Endothelial cell of umbilical vein (primary cell): ENCODE data around the gene REPS1. TPM values are rescaled to one million over a fixed set of nuclear protein-coding genes. Genes with fewer than 3 reads are reported as not detected.

Experiments used
- BruUV-seq: library from RNA; stranded (reverse); fragments of 400-500 nt; replicated peaks from 2 replicates; lab custom pipeline; 2021; lab: Mats Ljungman, UMichigan
- CTCF ChIA-PET: fragments of 300-600, 350-600 bp; sonication (Branson Sonifier 250); formaldehyde crosslinking; loops from one replicate; lab custom pipeline; 2021; ENCODE audit warnings: antibody characterized with exemption, inconsistent platforms; lab: Charles Lee
- POLR2A ChIA-PET: fragments of 300-600, 350-600 bp; sonication (Branson Sonifier 250); formaldehyde crosslinking; loops from one replicate; lab custom pipeline; 2021; ENCODE audit warnings: antibody characterized with exemption, inconsistent platforms; lab: Charles Lee
- DNase-seq: peaks from one replicate; pipeline ENCODE4 v3.0.0-alpha.2; 2011; ENCODE audit warnings: low read depth, low spot score
- FAIRE-seq: peaks from 2 replicates; lab custom pipeline; 2011; peaks lifted over from hg19 to GRCh38; lab: Jason Lieb, UNC
- H2AFZ ChIP-seq: 2 replicates; pipeline ENCODE4 v1.6.0; 2012; ENCODE audit warnings: low read depth, low read length, control low read depth, inconsistent platforms
- H3K27ac ChIP-seq: 2 replicates; pipeline ENCODE4 v1.5.1; 2011; ENCODE audit warnings: low read depth, mild to moderate bottlenecking, control low read depth, low read length, moderate library complexity; ENCODE audit not compliant: insufficient read depth
- H3K27me3 ChIP-seq, 2 experiments: 2 replicates each; pipeline versions ENCODE4 v1.6.0 to v1.6.1; 2011; ENCODE audit warnings: low read length in 2 of 2, mixed read lengths in 1 of 2; ENCODE audit not compliant: control insufficient read depth in 2 of 2, insufficient read depth in 2 of 2
- H3K36me3 ChIP-seq, 2 experiments: 2 replicates in 1 of 2; 3 replicates in 1 of 2; pipeline ENCODE4 v1.5.1; 2011; ENCODE audit warnings: low read length in 2 of 2, mild to moderate bottlenecking in 1 of 2, moderate library complexity in 1 of 2; ENCODE audit not compliant: control insufficient read depth in 2 of 2, insufficient read depth in 2 of 2; ENCODE audit errors: extremely low read depth in 1 of 2
- H3K4me1 ChIP-seq: 3 replicates; pipeline ENCODE4 v1.5.1; 2011; ENCODE audit warnings: mild to moderate bottlenecking, low read length; ENCODE audit not compliant: control insufficient read depth, insufficient read depth; ENCODE audit errors: extremely low read depth
- H3K4me2 ChIP-seq: 2 replicates; pipeline ENCODE4 v1.6.1; 2011; ENCODE audit warnings: low read length, control low read depth, mixed read lengths; ENCODE audit not compliant: insufficient read depth
- H3K4me3 ChIP-seq, 3 experiments: fragments of 200-600 bp in 1 of 3; sonication (generic), shearing (Covaris generic) in 1 of 3; replicated peaks in 1 of 3; 2 replicates each; pipeline ENCODE4 v1.5.1; 2011 to 2016; ENCODE audit warnings: control low read depth in 3 of 3, low read length in 3 of 3, mild to moderate bottlenecking in 2 of 3, inconsistent platforms in 1 of 3, low read depth in 1 of 3, moderate library complexity in 1 of 3; ENCODE audit not compliant: insufficient read depth in 1 of 3
- H3K79me2 ChIP-seq: 2 replicates; pipeline ENCODE4 v1.6.0; 2012; ENCODE audit warnings: low read length, inconsistent platforms; ENCODE audit not compliant: control insufficient read depth, insufficient read depth
- H3K9ac ChIP-seq: replicated peaks from 2 replicates; pipeline ENCODE3; 2011; ENCODE audit warnings: low read length, control low read depth; ENCODE audit not compliant: insufficient read depth; ENCODE audit errors: extremely low read depth
- H3K9me1 ChIP-seq: replicated peaks from 3 replicates; pipeline ENCODE4 v1.6.0; 2011; ENCODE audit warnings: mild to moderate bottlenecking, low read length; ENCODE audit not compliant: control insufficient read depth, insufficient read depth; ENCODE audit errors: extremely low read depth
- H3K9me3 ChIP-seq: replicated peaks from 2 replicates; pipeline ENCODE4 v1.5.1; 2012; ENCODE audit warnings: low read length, inconsistent platforms; ENCODE audit not compliant: control insufficient read depth, insufficient read depth
- H4K20me1 ChIP-seq: replicated peaks from 2 replicates; pipeline ENCODE3; 2011; ENCODE audit warnings: mild to moderate bottlenecking, low read length; ENCODE audit not compliant: control insufficient read depth, insufficient read depth; ENCODE audit errors: extremely low read depth
- CTCF ChIP-seq, 2 donors: IDR thresholded peaks; 1 replicate in 1 of 2; 2 replicates in 1 of 2; pipeline ENCODE4 v1.5.1; 2011; ENCODE audit warnings: low read length in 2 of 2, mild to moderate bottlenecking in 2 of 2, moderate library complexity in 2 of 2, control low read depth in 1 of 2, inconsistent platforms in 1 of 2, low read depth in 1 of 2; ENCODE audit not compliant: insufficient read depth in 1 of 2; ENCODE audit errors: extremely low read depth in 1 of 2
- EZH2 ChIP-seq: IDR thresholded peaks from 2 replicates; pipeline ENCODE4 v1.6.1; 2012; ENCODE audit warnings: borderline replicate concordance, low read depth, mild to moderate bottlenecking, moderate library complexity, low read length, inconsistent platforms; ENCODE audit not compliant: severe bottlenecking
- FOS ChIP-seq: IDR thresholded peaks from 2 replicates; pipeline ENCODE4 v1.6.1; 2011; ENCODE audit warnings: mild to moderate bottlenecking, low read length, moderate library complexity, borderline replicate concordance; ENCODE audit not compliant: insufficient read depth
- GATA2 ChIP-seq: IDR thresholded peaks from 2 replicates; pipeline ENCODE4 v1.7.0; 2011; ENCODE audit warnings: low read depth, mild to moderate bottlenecking, moderate library complexity, mixed read lengths, low read length; ENCODE audit not compliant: insufficient read length, insufficient read depth
- JUN ChIP-seq: IDR thresholded peaks from 2 replicates; pipeline ENCODE4 v1.6.1; 2011; ENCODE audit warnings: borderline replicate concordance, low read depth; ENCODE audit not compliant: insufficient read length, insufficient read depth
- MAX ChIP-seq: IDR thresholded peaks from 2 replicates; pipeline ENCODE4 v1.6.1; 2011; ENCODE audit not compliant: insufficient read depth, insufficient read length
- MYC ChIP-seq: IDR thresholded peaks from one replicate; pipeline ENCODE4 v1.6.1; 2011; ENCODE audit warnings: mild to moderate bottlenecking, low read depth, low read length
- POLR2A ChIP-seq: IDR thresholded peaks from 2 replicates; pipeline ENCODE4 v1.6.1; 2012; ENCODE audit warnings: low read depth, mild to moderate bottlenecking, control low read depth, low read length
- POLR2AphosphoS5 ChIP-seq: IDR thresholded peaks from 2 replicates; pipeline ENCODE4 v1.6.1; 2012; ENCODE audit warnings: low read depth, mild to moderate bottlenecking, control low read depth, low read length, moderate library complexity; ENCODE audit not compliant: insufficient read depth
- dilution Hi-C: fragments of 300-500 bp; cut with MboI; formaldehyde crosslinking; loops from one replicate; pipeline ENCODE4 v1.15.0; 2019; ENCODE audit warnings: low sequenced_read_pairs; ENCODE audit not compliant: extremely low pct_ligation_motif_present
- intact Hi-C: fragments of 100-400 bp; cut with micrococcal nuclease; formaldehyde crosslinking; loops from one replicate; pipeline ENCODE4 v1.10.0; 2022
- polyA plus RNA-seq, 4 experiments: library from polyadenylated mRNA; depleted of rRNA in 3 of 4; stranded (reverse) in 3 of 4; unstranded in 1 of 4; fragments of >200 nt; gene quantifications; 2 replicates each; pipeline versions ENCODE4 v1.2.1 to v1.2.3, GENCODE V29; 2011 to 2012; ENCODE audit warnings: missing spikeins in 1 of 4
- total RNA-seq: library from RNA; stranded (reverse); gene quantifications from 2 replicates; pipeline ENCODE4 v1.2.3, GENCODE V29; 2021

Gene REPS1
- total and polyA plus RNA-seq, 2 donors (not counting 3 experiments of a cell fraction or from before 2014, with no cell fraction given), result 20.6 to 35.0 TPM

GRCh38 chr6:139017227-139017626 lies 29.2 kb upstream of the REPS1 start:
- H2AFZ ChIP-seq, result no peak overlapping the region
- dilution Hi-C loops, result no loop called here
- H3K27me3 ChIP-seq, result peaks cover 0 to 2% of the 10 kb centered on the region in 2 experiments
- no peaks in the 10 kb centered on the region for H3K9me1 ChIP-seq
- no peaks in the 10 kb centered on the region for H3K4me1 ChIP-seq
- no peak overlapping the region for H3K27ac ChIP-seq
- no peak overlapping the region for H3K9ac ChIP-seq
- no peaks in the 10 kb centered on the region for H3K79me2 ChIP-seq
- H3K4me3 ChIP-seq, result no peak overlapping the region
- FAIRE-seq (no peak), DNase-seq (no peak)
- TF ChIP-seq POLR2A (no peak), MAX (no peak), FOS (no peak), JUN (no peak), CTCF (IDR thresholded peaks at IDR 0.05; ENCODE audit: extremely low read depth in 1 of 2, insufficient read depth in 1 of 2, low read depth in 1 of 2, low read length in 2 of 2) (no peak), MYC (no peak), GATA2 (no peak), POLR2AphosphoS5 (no peak), EZH2 (no peak)
- H4K20me1 ChIP-seq, result no peaks in the 10 kb centered on the region
- ChIA-PET POLR2A (no interaction called here), CTCF (interaction anchor here (1.5 kb wide), 1 partner anchor 29 kb away, joined by 3 read pairs; no protein-coding TSS in a partner anchor)
- no peaks in the 10 kb centered on the region for H3K9me3 ChIP-seq
- BruUV-seq, result no TSS peak
- intact Hi-C loops, result no loop called here
- no peak overlapping the region for H3K4me2 ChIP-seq
- no peaks in the 10 kb centered on the region for H3K36me3 ChIP-seq
